GM18858 (cell line): Measurements from ENCODE around the gene ARHGEF19.

Experiments
- ATAC-seq: cut with Tn5 transposase; IDR thresholded peaks from one replicate; pipeline ENCODE4 v1.9.1; 2021; ENCODE audit not compliant: unreplicated experiment

ARHGEF19 gene

DNA sequence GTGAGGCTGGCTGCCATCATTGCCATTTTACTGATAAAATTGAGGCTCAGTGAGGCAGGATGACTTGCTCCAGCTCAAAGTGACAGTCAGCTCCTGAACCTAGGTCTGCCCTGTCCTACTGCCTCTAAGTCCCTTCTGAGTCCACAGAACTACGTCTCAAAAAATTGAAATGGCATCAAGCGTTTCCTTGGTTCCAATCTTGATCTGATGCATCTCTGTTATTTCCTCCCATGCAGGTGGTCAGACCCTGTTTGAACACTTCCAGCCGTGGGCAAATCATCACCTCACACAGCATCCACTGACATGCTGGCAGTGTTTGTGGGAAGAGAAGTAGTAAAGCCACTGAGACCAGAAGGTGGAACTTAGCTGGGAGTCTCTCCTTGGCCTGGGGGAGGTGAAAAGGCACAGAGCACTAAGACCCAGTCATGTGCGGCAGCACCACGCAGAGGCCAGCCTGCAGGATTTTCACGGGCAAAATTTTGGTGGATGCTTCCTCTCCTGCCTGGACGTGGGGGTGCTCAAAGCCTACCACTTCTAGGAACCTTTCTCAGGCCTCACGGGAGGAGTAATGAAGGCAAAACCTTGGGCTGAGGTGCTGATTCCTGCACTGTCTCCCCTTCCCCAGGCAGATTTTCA lies 32.3 kb upstream of the ARHGEF19 start:
- no peak for ATAC-seq

DNA sequence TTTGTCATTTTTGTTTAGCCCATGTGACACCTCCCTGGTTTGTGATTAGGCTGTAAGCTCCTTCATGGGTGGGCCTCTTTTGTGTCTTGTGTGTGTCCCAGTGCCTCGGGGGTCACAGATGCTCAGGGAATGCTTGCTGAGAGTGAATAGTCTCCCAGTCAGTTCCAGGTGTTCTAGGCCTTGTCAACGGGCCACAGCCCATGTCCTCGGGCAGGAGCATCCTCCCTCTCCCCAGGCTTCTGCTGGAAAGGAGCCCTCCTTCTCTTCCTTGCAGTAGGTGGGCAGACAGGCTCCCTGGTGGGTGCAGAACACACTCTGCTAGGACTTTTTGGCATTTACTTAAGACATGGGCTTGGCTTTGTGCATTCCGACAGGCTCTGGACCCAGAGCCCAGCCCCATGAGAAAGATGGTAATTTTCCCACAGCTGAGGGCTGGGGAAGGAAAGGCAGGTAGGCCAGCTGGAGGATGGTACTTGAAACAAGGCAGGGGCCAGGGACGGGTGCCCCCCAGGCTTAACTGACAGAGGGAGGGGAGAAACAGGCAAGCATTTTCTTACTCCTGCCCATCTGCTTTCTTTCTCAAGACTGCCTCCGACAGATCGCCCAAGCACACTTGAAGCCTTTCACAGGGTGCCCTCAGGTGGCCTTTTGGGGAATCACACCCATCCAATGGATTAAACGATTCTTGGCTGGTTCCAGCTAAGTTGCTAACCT lies 31.6 kb upstream of the ARHGEF19 start:
- ATAC-seq: no peak

GRCh38 chr1:16243215-16243610 lies 30.8 kb upstream of the ARHGEF19 start:
- no peak for ATAC-seq

GRCh38 chr1:16242556-16243214 lies 30.2 kb upstream of the ARHGEF19 start:
- ATAC-seq: no peak

DNA sequence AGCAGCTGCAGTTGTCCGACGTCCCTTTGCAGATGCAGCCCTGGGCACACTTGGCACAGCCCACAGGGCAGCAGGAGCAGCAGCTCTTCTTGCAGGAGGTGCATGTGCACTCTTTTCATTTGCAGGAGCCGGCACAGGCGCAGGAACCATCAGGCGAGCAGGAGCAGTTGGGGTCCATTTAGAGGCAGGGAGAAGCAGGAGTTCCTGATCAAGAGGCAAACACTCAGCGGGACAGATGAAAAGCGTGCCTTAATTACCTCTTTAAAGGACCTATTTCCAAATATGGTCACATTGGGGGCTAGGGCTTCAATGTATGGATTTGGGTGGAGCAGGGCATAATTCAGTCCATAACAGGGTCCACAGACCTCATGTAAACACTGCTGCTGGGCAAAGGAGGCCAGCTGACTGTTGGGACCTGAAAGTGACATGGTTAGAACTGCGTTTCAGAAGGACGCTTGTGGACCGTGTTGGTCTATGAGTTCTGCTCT lies 28.8 kb upstream of the ARHGEF19 start:
- ATAC-seq: no peak

DNA sequence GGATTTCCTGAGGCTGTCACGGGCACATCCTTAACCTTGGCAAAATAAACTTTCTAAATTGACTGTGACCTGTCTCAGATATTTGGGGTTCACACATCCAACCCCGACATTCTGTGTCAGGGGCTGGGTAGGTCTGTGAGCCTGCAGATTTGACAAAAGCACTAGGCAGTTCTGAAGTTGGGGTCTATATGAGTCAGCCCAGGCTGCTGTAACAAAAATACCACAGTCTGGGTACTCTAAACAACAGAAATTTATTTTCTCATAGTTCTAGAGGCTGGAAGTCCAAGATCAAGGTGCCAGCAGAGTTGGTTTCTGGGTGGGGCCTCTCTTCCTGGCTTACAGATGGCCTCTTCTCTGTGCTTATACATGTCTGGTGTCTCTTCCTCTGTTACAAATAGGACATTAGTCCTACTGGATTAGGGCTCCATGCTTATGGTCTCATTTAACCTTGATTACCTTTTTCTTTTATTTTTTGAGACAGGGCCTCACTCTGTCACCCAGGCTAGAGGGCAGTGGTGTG lies 27.6 kb upstream of the ARHGEF19 start:
- ATAC-seq: no peak

- ATAC-seq: no peak
These were observed 24.9 kb upstream of the ARHGEF19 start for GRCh38 chr1:16237343-16237830.

DNA sequence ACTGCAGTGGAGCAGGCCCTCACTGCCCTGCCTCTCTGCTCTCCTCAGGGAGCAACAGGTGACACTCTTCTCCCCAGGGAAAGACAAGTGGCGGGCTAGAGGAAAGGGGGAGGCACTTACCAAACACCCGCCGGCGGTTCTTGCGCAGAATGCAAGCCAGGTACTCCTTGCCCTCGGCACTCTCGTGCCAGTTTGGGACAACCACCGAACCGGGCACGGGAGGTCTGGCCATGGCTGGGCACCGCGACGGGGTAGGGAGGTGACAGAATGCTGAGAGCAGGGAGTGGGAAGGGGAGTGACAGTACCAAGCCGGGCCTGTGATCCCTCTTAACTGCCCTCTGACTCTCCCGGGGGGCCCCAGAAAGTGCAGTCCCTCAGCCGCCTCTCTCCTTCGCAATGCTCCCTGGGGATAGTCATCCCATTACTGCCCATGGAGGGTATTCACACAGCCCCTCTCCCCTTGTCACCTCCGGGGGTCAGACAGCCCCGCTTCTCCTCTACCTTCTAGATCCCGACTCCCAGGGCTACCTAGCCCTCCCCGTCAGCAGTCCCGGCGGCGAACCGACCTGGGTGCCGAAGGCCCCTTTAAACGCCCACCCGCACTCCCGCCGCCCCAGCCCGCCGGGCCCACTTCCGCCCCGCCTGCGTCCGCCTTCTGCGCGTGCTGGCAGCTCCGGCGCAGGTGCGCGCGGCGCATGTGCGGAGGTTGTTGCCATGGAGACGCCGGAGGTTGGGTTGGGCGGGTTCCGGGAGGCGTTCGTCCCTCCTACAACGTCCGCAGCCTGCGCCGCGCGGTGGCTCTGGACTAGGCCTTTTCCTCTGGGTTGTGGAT lies 24.3 kb upstream of the ARHGEF19 start, which contains the start of gene CPLANE2:
TSS of gene CPLANE2 (minus strand) at position 673 of the 832 bp plus-strand sequence. CDS start at position 232, 441 bp downstream.
- peak; percentile 66 for ATAC-seq

DNA sequence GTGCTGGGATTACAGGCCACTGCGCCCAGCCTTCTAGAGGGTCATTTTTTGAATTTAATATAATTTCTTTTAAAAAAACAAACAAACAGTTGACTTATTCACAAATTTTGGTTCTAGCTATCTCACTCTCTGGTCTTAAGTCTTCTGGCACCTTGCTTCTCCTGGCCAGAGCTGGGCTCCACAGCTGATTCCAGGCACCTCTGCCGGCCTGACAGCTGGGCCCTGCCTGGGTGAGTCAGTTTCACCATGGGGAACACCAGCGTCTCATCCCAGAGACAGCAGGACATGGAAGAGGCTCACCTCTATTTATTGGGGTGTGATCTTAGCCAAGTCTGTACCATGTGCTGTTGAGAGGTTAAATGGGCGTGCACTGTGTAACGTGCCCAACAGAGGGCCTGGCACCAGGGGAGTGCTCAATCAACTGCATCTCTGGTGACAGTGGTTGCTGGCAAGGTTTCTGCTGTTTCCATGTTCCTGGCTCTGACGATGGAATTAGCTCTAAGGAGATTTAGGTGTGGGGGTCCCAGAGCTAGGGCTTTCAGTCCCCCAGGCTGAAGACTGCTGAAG lies 23.6 kb upstream of the ARHGEF19 start:
- peak; percentile 25 for ATAC-seq

- no peak for ATAC-seq
These were observed 22.9 kb upstream of the ARHGEF19 start for GRCh38 chr1:16235347-16235746.

DNA sequence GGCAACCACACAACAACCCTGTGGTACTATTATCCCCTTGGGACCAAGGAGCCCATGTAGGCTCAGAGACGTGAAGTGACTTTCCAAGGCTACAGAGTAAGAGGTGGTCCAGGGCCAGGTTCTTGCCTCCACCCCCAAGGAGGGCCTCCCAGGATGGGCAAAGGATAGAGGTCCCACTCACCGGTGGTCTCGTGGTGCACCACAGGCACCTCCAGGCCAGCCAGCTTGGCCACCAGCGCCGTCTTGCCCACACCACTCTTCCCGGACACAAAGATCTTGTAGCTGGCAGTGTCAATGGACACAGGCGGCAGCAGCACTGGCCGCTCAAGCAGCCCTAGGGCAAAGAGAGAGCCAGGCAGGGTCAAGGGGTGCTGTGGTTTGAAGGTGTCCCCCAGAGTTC lies 21.0 kb upstream of the ARHGEF19 start:
- no peak for ATAC-seq

- no peak for ATAC-seq
These were observed 19.9 kb upstream of the ARHGEF19 start for GRCh38 chr1:16232316-16232710.

DNA sequence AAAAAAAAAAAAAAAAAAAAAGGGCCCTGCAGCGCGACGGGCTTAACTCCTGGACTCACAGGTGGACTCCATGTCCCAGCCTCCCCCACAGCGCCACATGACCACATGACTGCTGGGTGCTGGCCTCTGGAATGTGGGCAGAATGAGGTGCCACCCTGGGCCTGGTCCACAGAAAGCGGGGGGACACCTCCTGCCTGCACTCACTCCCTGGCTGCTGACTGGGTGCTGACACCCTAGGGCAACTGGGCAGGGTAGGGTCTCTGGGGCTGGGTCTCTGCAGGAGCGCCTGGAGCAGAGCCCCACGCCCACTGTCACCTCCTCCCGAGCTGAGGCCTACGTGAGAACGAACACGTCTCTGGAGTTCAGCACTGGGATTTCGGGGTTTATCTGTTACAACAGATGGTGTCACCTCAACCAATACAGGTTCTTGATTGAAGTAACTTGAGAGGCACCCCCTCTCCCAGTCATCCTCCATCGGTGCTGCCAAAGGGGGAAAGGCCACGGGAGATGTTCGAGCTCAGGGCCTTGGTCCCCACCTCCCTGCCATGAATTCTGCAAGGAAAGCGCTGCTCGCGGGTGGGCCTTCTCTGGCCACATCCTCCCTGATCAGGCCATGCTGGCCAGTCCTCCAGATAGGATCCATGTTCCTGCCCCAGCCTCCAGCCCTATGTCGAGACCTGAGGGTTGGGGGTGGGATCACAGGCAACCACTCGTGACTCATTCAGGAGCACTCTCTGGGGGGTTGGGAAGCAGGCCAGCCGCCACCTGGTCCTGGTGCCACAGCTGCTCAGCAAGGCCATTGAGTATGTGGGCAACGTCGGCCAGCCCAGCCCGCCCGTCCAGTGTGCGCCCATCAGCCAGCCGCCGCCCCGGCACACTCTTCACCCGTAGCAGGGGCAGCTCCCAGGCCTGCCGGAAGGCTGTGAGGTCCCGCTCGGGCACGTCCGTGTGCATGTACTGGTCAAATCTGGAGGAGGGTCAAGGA lies 19.2 kb upstream of the ARHGEF19 start:
- no peak for ATAC-seq

- no peak for ATAC-seq
These were observed 18.3 kb upstream of the ARHGEF19 start for GRCh38 chr1:16230744-16231143.

GRCh38 chr1:16229976-16230740 lies 17.7 kb upstream of the ARHGEF19 start:
- no peak for ATAC-seq

DNA sequence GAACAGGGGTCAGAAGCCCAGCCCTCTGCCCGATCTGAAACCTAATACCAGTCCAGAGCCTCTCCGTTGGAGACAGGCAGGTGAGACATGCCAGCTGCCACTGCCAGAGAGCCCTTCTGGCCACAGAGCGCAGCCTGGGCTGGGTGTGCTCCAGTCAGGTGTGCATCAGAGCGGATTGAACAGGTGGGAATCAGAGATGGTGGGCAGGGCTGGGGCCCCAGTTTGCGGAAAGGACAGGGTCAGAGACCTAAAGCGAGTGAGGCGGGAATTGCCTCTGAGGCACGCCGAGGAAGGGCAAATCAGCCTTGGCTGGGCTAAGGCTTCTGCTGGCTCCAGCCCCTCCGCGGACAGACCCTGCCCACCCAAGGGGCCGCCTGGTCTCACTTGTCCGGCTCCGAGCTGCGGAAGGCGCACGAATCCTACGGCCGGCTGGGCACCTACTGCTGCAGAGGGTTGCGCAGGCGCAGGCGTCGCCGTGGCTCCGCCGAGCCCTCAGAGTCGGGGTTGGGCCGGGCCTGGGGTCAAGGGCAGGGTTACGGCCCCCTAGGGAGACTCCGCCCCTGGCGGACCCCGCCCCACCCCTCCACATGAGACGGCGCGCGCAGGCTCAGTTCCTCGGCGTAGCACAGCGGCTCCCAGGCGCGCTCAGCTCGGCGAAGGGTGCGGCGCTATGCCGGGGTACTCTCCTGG lies 14.2 kb upstream of the ARHGEF19 start:
- ATAC-seq: no peak

GRCh38 chr1:16226129-16226489 lies 13.7 kb upstream of the ARHGEF19 start:
- ATAC-seq: no peak

DNA sequence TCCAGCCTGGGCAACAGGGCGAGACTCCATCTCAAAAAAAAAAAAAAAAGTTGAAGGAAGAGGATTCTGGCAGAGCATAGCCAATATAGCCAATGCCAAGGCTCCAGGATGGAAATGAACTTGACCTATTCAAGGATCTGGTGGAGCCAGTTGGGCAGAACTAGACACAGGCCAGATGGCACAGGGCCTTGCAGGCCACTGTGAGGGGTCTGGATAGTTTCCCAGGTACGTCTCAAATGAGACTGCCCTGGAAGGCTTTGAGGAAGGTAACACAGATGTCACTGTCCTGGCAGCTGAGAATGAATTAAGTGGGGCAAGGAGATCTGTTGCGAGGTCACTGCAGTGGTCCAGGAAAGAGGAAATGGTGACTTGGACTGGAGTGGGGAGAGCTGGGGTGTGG lies 12.0 kb upstream of the ARHGEF19 start:
- ATAC-seq: no peak
